Upper lobe of left lung (tissue), 4 donors: ENCODE data around the gene MX1.

Source experiments
- CTCF ChIP-seq, 6 experiments: fragments of 450-650 bp in 4 of 6; fragments of 200-600 bp in 2 of 6; sonication (generic) in 2 of 6; IDR thresholded peaks; one replicate each; pipeline ENCODE4 v1.5.1; 2016 to 2019; ENCODE audit warnings: antibody characterized with exemption in 6 of 6
- EP300 ChIP-seq, 4 donors: sonication (generic); formaldehyde crosslinking; IDR thresholded peaks; one replicate each; pipeline ENCODE4 v1.5.1; 2017; ENCODE audit warnings: antibody characterized with exemption in 4 of 4, control low read depth in 2 of 4
- POLR2A ChIP-seq, 4 donors: fragments of 450-650 bp; IDR thresholded peaks; one replicate each; pipeline ENCODE4 v1.5.1; 2016 to 2017; ENCODE audit warnings: antibody characterized with exemption in 4 of 4, mild to moderate bottlenecking in 2 of 4
- POLR2AphosphoS5 ChIP-seq, 2 donors: sonication (generic); formaldehyde crosslinking; IDR thresholded peaks; one replicate each; pipeline ENCODE4 v1.5.1; 2017; ENCODE audit warnings: antibody characterized with exemption in 2 of 2

GRCh38 chr21:41403331-41403730, 22.7 kb upstream of the MX1 start:
- TF ChIP-seq POLR2AphosphoS5 (IDR thresholded peaks at IDR 0.05) (no peak), POLR2A (IDR thresholded peaks at IDR 0.05) (no peak), CTCF (IDR thresholded peaks at IDR 0.05) (no peak), EP300 (IDR thresholded peaks at IDR 0.05) (no peak)
